Lower leg skin (tissue), 3 donors: ENCODE results near the gene MIS18A.

Experiments used
- CTCF ChIP-seq, 3 donors: fragments of 450-650 bp; IDR thresholded peaks; one replicate each; pipeline ENCODE4 v1.5.1; 2016; ENCODE audit warnings: antibody characterized with exemption in 3 of 3, mild to moderate bottlenecking in 3 of 3, moderate library complexity in 2 of 3
- POLR2A ChIP-seq, 2 donors: fragments of 450-650 bp; IDR thresholded peaks; one replicate each; pipeline ENCODE4 v1.6.1; 2016 to 2017; ENCODE audit warnings: antibody characterized with exemption in 2 of 2, mild to moderate bottlenecking in 1 of 2, moderate library complexity in 1 of 2

DNA sequence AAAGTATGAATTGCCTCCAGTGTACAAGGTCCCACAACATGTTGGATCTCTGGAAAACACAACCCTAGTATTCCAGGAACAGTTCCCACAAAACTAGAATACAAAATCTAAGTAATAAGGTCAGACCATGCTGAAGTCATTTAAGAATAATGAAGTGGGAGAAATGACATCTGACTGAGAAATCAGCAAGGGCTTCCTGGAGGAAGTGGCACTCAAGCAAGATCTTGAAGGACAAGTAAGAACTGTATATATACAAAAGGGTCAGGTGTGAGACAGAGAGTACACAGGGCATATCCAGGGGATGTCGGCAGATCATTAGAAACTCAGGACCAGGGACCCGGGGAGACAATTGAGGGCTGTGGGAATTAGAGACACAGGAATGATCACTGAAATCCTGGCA lies 18.7 kb downstream of the MIS18A start:
- TF ChIP-seq CTCF (IDR thresholded peaks at IDR 0.05) (no peak), POLR2A (IDR thresholded peaks at IDR 0.05) (no peak)
